ENCODE results near the gene TBC1D13.

GRCh38 chr9:128802482-128802881 lies 15.4 kb downstream of the TBC1D13 start:
- no peak for TF ChIP-seq CTCF (IDR thresholded peaks at IDR 0.05)
- no peak for TF ChIP-seq IRF1 (CRISPR knock-in tag; IDR thresholded peaks at IDR 0.05)
- TF ChIP-seq TP53 (CRISPR knock-in tag; IDR thresholded peaks at IDR 0.05), result no peak
- TF ChIP-seq ELF4 (CRISPR knock-in tag; IDR thresholded peaks at IDR 0.05; ENCODE audit: low read depth), result no peak
- no peak for TF ChIP-seq PRRX2 (CRISPR knock-in tag; IDR thresholded peaks at IDR 0.05)

All from WTC11 (cell line).